Peyer's patch (tissue), 4 donors: ENCODE data around the gene RBM4.

Source experiments
- CTCF ChIP-seq, 6 experiments: fragments of 450-650 bp in 4 of 6; fragments of 200-600 bp in 2 of 6; sonication (generic) in 1 of 6; IDR thresholded peaks; one replicate each; pipeline ENCODE4 v1.5.1; 2017 to 2019; ENCODE audit warnings: antibody characterized with exemption in 6 of 6, mild to moderate bottlenecking in 3 of 6, moderate library complexity in 1 of 6
- POLR2A ChIP-seq, 2 donors: fragments of 450-650 bp; IDR thresholded peaks; one replicate each; pipeline ENCODE4 v1.5.1; 2017; ENCODE audit warnings: antibody characterized with exemption in 2 of 2, mild to moderate bottlenecking in 2 of 2, moderate library complexity in 2 of 2

- no peak for TF ChIP-seq CTCF (IDR thresholded peaks at IDR 0.05)
- TF ChIP-seq POLR2A (IDR thresholded peaks at IDR 0.05), result no peak
Observed at GRCh38 chr11:66632952-66633351, 5.6 kb upstream of the RBM4 start.
